ENCODE results near the gene ARID3A.

Gene ARID3A

DNA sequence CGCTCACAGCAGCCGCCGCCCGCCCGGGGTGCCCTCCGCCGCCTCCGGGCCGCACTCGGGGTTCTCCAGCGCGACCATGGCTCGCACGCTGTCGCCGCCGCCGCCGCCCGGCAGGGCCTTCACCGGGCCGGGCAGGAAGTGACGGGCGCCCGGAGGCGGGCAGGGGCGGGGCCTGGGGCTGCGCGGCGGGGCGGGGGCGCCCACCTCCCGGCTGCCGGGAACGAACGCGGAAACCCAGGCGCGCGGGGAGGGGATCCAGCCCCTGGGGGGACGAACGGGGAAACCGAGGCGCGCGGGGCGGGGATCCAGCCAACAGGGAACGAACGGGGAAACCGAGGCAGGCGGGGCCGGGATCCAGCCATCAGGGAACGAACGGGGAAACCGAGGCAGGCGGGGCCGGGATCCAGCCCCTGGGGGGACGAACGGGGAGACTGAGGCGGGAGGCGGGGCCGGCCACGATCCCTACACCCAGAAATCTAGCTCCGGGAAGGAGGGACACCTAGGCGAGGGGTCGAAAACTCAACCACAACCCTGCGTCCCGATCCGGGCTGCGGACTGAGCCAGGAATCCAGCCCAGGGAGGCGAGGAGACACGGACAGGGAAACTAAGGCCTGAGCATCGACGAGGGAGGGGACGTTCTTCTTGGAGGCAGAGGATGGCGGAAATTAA is 12.6 kb upstream of the ARID3A start, which contains the start of gene R3HDM4:
TSS of gene R3HDM4 (minus strand) at position 140 of the 669 bp plus-strand sequence. CDS start at position 78, 62 bp downstream.
- peaks cover 13 to 23% of the 10 kb centered on the region in 2 donors for H3K4me1 ChIP-seq (ENCODE audit: control insufficient read depth in 1 of 2, insufficient read depth in 2 of 2, low read length in 2 of 2)
- H3K9me3 ChIP-seq (ENCODE audit: control insufficient read depth in 1 of 2, low read length in 2 of 2) = no peaks in the 10 kb centered on the region
- H3K4me3 ChIP-seq (ENCODE audit: low read depth in 1 of 2, low read length in 2 of 2) = peak within 1 kb of the TSS; percentile 78
- peak within 1 kb of the TSS; percentile 94 to 97 for H3K9ac ChIP-seq (ENCODE audit: low read depth in 1 of 2, low read length in 2 of 2)
- no peaks in the 10 kb centered on the region for H3K36me3 ChIP-seq (ENCODE audit: control insufficient read depth in 1 of 2, insufficient read depth in 2 of 2, low read length in 2 of 2)
- peaks cover 13 to 16% of the 10 kb centered on the region in 2 donors for H3K27me3 ChIP-seq (ENCODE audit: control insufficient read depth in 1 of 2, insufficient read depth in 2 of 2, low read length in 2 of 2)
- peak within 1 kb of the TSS; percentile 81 for H3K27ac ChIP-seq (ENCODE audit: low read depth, low read length)

DNA sequence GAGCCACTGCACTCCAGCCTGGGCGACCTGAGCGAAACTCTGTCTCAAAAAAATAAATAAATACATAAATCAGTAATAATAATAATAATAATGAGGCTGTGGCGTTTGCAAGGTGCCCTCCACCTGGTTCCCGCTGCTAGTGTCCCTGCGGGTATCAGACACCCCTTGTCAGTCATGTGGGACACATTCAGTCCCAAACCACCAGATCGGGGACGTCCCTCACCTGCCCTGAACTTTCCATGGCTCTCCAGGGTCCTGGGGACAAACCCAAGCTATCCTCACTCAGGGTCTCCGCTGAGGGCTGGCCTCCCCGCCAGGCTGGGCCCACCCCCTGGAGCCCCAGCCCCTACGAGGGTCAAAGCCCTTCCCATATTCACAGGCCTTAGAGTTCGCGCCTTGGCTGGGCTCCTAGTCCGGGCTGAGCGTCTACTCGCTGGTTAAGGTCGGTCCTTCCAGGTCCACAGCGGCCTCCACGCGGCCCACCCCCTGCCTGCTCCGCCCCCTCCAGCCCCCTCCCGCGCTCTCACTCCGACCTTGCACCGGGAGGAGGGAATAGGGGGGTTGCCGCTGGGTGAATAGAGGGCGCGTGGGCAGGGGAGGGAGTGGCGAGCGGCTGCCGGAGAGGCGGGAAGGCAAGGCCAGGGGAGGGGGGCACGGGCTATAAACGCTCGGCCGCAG is 9.1 kb upstream of the ARID3A start:
- Histone ChIP-seq H3K36me3 (ENCODE audit: control insufficient read depth in 1 of 2, insufficient read depth in 2 of 2, low read length in 2 of 2) (no peaks in the 10 kb centered on the region), H3K27me3 (ENCODE audit: control insufficient read depth in 1 of 2, insufficient read depth in 2 of 2, low read length in 2 of 2) (peaks cover 30% of the 10 kb centered on the region in 2 donors), H3K27ac (ENCODE audit: low read depth, low read length) (no peak overlapping the region), H3K4me1 (ENCODE audit: control insufficient read depth in 1 of 2, insufficient read depth in 2 of 2, low read length in 2 of 2) (peaks cover 3 to 21% of the 10 kb centered on the region in 2 donors), H3K9me3 (ENCODE audit: control insufficient read depth in 1 of 2, low read length in 2 of 2) (no peaks in the 10 kb centered on the region), H3K4me3 (ENCODE audit: low read depth in 1 of 2, low read length in 2 of 2) (peak overlapping the region in 1 of 2 donors; percentile 54), H3K9ac (ENCODE audit: low read depth in 1 of 2, low read length in 2 of 2) (no peak overlapping the region)

DNA sequence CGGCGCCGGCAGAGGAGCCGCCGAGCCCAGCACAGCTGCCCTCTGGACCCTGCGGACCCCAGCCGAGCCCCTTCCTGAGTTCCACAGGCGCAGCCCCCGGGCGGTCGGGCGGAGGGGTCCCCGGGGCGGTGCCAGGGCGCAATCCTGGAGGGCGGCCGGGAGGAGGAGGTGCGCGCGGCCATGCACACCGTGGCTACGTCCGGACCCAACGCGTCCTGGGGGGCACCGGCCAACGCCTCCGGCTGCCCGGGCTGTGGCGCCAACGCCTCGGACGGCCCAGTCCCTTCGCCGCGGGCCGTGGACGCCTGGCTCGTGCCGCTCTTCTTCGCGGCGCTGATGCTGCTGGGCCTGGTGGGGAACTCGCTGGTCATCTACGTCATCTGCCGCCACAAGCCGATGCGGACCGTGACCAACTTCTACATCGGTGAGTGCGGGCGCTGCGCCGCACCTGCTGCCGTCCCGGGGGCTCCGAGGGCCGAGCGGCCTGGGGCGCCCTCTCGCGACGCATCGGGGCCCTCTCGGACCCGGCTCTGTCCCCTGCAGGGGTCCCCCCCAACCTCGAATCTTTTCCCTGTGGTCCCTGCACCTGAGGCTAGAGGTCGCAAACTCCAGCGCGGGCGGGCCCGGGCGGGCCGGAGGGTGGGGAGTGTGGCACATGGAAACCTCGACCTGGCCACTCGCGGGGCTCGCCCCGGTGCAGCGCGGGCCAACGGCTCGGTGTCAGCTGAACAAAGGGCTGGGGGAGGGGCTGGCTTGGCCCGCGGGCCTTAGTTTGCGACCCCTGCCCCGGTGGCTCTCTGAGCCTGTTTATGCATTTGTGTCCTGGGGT is 8.3 kb upstream of the ARID3A start, which contains the start of gene KISS1R:
TSS of gene KISS1R (plus strand) at position 11 of the 829 bp plus-strand sequence. CDS start at position 181, 170 bp downstream.
- H3K4me1 ChIP-seq (ENCODE audit: control insufficient read depth in 1 of 2, insufficient read depth in 2 of 2, low read length in 2 of 2) = peaks cover 3 to 21% of the 10 kb centered on the region in 2 donors
- H3K27ac ChIP-seq (ENCODE audit: low read depth, low read length) = no peak within 1 kb of the TSS

DNA sequence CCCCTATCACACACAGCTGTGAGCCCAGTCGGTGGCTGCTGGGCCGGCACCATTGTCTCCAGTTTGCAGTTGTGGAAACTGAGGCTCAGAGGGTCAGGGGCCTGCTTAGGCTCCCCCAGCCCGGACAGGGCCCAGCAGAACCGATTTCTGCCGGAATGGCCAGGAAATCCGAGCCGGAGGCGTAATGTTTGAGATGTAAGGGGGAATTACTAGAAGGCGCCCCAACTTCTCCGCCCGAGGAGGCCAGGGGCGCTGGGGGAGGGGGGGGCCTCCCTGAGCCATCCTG is 7.7 kb upstream of the ARID3A start:
- no peak overlapping the region for H3K4me3 ChIP-seq (ENCODE audit: low read depth in 1 of 2, low read length in 2 of 2)
- H3K4me1 ChIP-seq (ENCODE audit: control insufficient read depth in 1 of 2, insufficient read depth in 2 of 2, low read length in 2 of 2) = peaks cover 3 to 21% of the 10 kb centered on the region in 2 donors
- H3K27me3 ChIP-seq (ENCODE audit: control insufficient read depth in 1 of 2, insufficient read depth in 2 of 2, low read length in 2 of 2) = peaks cover 30% of the 10 kb centered on the region in 2 donors
- H3K27ac ChIP-seq (ENCODE audit: low read depth, low read length) = no peak overlapping the region
- no peaks in the 10 kb centered on the region for H3K9me3 ChIP-seq (ENCODE audit: control insufficient read depth in 1 of 2, low read length in 2 of 2)
- no peak overlapping the region for H3K9ac ChIP-seq (ENCODE audit: low read depth in 1 of 2, low read length in 2 of 2)
- H3K36me3 ChIP-seq (ENCODE audit: control insufficient read depth in 1 of 2, insufficient read depth in 2 of 2, low read length in 2 of 2) = no peaks in the 10 kb centered on the region

More for the DNA sequence above, 8.3 kb upstream of the ARID3A start, which contains the start of gene KISS1R:
- peak within 1 kb of the TSS in 1 of 2 donors; percentile 54 for H3K4me3 ChIP-seq (ENCODE audit: low read depth in 1 of 2, low read length in 2 of 2)
- no peaks in the 10 kb centered on the region for H3K36me3 ChIP-seq (ENCODE audit: control insufficient read depth in 1 of 2, insufficient read depth in 2 of 2, low read length in 2 of 2)
- no peak within 1 kb of the TSS for H3K9ac ChIP-seq (ENCODE audit: low read depth in 1 of 2, low read length in 2 of 2)
- H3K9me3 ChIP-seq (ENCODE audit: control insufficient read depth in 1 of 2, low read length in 2 of 2) = no peaks in the 10 kb centered on the region
- H3K27me3 ChIP-seq (ENCODE audit: control insufficient read depth in 1 of 2, insufficient read depth in 2 of 2, low read length in 2 of 2) = peaks cover 30% of the 10 kb centered on the region in 2 donors

DNA sequence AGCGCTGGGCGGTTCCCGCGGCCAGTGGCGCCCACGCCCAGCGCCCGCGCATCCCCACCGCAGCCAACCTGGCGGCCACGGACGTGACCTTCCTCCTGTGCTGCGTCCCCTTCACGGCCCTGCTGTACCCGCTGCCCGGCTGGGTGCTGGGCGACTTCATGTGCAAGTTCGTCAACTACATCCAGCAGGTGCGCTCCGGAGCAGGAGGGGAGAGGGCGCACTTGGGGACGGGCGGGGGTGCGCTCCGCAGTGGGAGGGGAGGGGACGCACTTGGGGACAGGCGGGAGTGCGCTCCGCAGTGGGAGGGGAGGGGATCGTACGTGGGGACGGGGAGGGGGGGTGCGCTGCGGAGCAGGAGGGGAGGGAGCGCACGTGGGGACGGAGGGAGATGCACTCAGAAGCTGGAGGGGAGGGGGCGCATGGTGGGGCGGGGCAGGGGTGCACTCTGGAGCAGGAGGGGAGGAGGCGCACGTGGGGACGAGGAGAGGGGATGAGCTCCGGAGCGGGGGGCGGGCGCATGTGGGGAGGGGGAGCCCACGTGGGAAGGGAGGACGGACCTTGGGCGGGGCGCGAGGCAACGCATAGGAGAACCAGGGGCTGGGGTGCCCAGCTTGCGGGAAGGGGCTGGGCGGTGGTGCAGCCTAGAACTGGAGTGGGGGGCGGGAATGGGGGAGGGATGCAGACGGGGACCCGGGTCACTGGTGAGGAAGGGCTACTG is 7.2 kb upstream of the ARID3A start:
- Histone ChIP-seq H3K4me3 (ENCODE audit: low read depth in 1 of 2, low read length in 2 of 2) (no peak overlapping the region), H3K27me3 (ENCODE audit: control insufficient read depth in 1 of 2, insufficient read depth in 2 of 2, low read length in 2 of 2) (peaks cover 30% of the 10 kb centered on the region in 2 donors), H3K27ac (ENCODE audit: low read depth, low read length) (no peak overlapping the region), H3K4me1 (ENCODE audit: control insufficient read depth in 1 of 2, insufficient read depth in 2 of 2, low read length in 2 of 2) (peaks cover 1 to 18% of the 10 kb centered on the region in 2 donors), H3K9me3 (ENCODE audit: control insufficient read depth in 1 of 2, low read length in 2 of 2) (no peaks in the 10 kb centered on the region), H3K36me3 (ENCODE audit: control insufficient read depth in 1 of 2, insufficient read depth in 2 of 2, low read length in 2 of 2) (no peaks in the 10 kb centered on the region), H3K9ac (ENCODE audit: low read depth in 1 of 2, low read length in 2 of 2) (no peak overlapping the region)

DNA sequence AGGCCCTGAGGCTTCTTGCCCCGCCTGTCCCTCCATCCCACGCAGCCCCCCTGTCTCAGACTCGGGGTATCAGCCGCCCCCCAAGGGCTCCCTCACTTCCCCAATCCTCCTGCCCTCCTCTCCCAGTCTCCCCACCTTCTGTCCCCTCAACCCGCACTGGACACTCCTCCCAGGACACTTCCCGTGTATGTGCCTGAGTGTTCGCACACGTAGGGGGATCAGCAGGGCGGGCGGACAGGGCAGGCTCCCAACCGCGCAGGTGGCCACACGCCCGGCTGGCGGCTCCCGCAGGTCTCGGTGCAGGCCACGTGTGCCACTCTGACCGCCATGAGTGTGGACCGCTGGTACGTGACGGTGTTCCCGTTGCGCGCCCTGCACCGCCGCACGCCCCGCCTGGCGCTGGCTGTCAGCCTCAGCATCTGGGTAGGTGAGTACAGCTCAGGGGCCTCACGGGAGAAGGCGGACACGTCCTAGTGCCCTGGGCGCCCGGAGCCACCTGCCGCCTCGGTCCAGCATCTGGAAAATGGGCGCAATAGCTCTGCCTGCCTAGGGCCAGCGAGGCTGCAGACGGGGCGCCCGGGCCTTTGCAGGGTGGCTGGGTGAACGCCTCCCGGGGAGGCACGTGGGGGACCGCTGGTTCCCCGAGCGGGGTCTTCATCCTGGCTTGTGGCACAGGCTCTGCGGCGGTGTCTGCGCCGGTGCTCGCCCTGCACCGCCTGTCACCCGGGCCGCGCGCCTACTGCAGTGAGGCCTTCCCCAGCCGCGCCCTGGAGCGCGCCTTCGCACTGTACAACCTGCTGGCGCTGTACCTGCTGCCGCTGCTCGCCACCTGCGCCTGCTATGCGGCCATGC is 6.4 kb upstream of the ARID3A start:
- Histone ChIP-seq H3K9me3 (ENCODE audit: control insufficient read depth in 1 of 2, low read length in 2 of 2) (no peaks in the 10 kb centered on the region), H3K27ac (ENCODE audit: low read depth, low read length) (no peak overlapping the region), H3K27me3 (ENCODE audit: control insufficient read depth in 1 of 2, insufficient read depth in 2 of 2, low read length in 2 of 2) (peaks cover 30% of the 10 kb centered on the region in 2 donors), H3K4me1 (ENCODE audit: control insufficient read depth in 1 of 2, insufficient read depth in 2 of 2, low read length in 2 of 2) (peaks cover 0 to 17% of the 10 kb centered on the region in 2 donors), H3K9ac (ENCODE audit: low read depth in 1 of 2, low read length in 2 of 2) (no peak overlapping the region), H3K36me3 (ENCODE audit: control insufficient read depth in 1 of 2, insufficient read depth in 2 of 2, low read length in 2 of 2) (no peaks in the 10 kb centered on the region), H3K4me3 (ENCODE audit: low read depth in 1 of 2, low read length in 2 of 2) (no peak overlapping the region)

DNA sequence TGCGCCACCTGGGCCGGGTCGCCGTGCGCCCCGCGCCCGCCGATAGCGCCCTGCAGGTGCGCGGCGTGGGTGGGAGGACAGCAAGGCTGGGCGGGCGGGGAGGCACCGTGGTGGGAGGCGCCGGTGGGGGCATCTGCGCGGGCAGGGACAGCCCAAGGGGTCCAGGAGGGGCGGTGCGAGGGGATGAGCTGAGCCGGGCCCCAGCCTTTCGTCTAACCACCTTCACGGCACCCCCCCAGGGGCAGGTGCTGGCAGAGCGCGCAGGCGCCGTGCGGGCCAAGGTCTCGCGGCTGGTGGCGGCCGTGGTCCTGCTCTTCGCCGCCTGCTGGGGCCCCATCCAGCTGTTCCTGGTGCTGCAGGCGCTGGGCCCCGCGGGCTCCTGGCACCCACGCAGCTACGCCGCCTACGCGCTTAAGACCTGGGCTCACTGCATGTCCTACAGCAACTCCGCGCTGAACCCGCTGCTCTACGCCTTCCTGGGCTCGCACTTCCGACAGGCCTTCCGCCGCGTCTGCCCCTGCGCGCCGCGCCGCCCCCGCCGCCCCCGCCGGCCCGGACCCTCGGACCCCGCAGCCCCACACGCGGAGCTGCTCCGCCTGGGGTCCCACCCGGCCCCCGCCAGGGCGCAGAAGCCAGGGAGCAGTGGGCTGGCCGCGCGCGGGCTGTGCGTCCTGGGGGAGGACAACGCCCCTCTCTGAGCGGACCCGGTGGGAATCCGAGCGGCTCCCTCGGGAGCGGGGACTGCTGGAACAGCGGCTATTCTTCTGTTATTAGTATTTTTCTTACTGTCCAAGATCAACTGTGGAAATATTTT is 5.6 kb upstream of the ARID3A start:
- Histone ChIP-seq H3K27ac (ENCODE audit: low read depth, low read length) (no peak overlapping the region), H3K4me3 (ENCODE audit: low read depth in 1 of 2, low read length in 2 of 2) (peak overlapping the region in 1 of 2 donors; percentile 54), H3K27me3 (ENCODE audit: control insufficient read depth in 1 of 2, insufficient read depth in 2 of 2, low read length in 2 of 2) (peaks cover 30% of the 10 kb centered on the region in 2 donors), H3K4me1 (ENCODE audit: control insufficient read depth in 1 of 2, insufficient read depth in 2 of 2, low read length in 2 of 2) (peaks cover 0 to 22% of the 10 kb centered on the region in 2 donors), H3K36me3 (ENCODE audit: control insufficient read depth in 1 of 2, insufficient read depth in 2 of 2, low read length in 2 of 2) (no peaks in the 10 kb centered on the region), H3K9me3 (ENCODE audit: control insufficient read depth in 1 of 2, low read length in 2 of 2) (no peaks in the 10 kb centered on the region), H3K9ac (ENCODE audit: low read depth in 1 of 2, low read length in 2 of 2) (no peak overlapping the region)

DNA sequence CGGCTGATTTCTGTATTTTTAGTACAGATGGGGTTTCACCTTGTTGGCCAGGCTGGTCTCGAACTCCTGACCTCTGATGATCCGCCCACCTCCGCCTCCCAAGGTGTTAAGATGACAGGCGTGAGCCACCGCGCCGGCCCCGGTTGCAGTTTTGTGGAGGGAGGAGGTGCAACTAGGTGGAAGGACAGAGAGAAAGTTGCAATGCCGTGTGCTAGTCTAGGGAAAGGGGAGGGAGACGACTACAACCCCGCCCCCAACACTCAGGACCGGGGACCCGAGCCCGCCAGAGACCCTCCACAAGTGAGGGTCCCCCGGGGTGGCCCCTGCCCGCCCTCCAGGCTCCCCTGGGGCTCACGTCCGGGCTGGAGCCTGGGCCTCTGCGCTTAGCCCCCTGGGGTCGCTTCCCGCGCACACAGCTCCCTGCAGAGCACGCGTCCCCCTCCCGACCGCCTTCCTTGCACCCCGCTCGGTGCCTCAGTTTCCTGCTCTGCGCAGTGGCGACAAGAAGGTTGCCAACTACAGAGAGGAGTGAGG is 1.2 kb upstream of the ARID3A start:
- Histone ChIP-seq H3K9ac (ENCODE audit: low read depth in 1 of 2, low read length in 2 of 2) (peak overlapping the region; percentile 49 to 54), H3K36me3 (ENCODE audit: control insufficient read depth in 1 of 2, insufficient read depth in 2 of 2, low read length in 2 of 2) (no peaks in the 10 kb centered on the region), H3K27me3 (ENCODE audit: control insufficient read depth in 1 of 2, insufficient read depth in 2 of 2, low read length in 2 of 2) (peaks cover 6 to 9% of the 10 kb centered on the region in 2 donors), H3K4me3 (ENCODE audit: low read depth in 1 of 2, low read length in 2 of 2) (peak overlapping the region; percentile 69 to 80), H3K27ac (ENCODE audit: low read depth, low read length) (no peak overlapping the region), H3K9me3 (ENCODE audit: control insufficient read depth in 1 of 2, low read length in 2 of 2) (no peaks in the 10 kb centered on the region), H3K4me1 (ENCODE audit: control insufficient read depth in 1 of 2, insufficient read depth in 2 of 2, low read length in 2 of 2) (peaks cover 0 to 11% of the 10 kb centered on the region in 2 donors)
